Medulla oblongata (tissue), 1 donor: Measurements from ENCODE around the gene OR10V1.

Experiments used
- DNase-seq: peaks from one replicate; pipeline ENCODE4 v3.0.0-alpha.2; 2015; ENCODE audit errors: extremely low spot score

OR10V1 gene, protein sequence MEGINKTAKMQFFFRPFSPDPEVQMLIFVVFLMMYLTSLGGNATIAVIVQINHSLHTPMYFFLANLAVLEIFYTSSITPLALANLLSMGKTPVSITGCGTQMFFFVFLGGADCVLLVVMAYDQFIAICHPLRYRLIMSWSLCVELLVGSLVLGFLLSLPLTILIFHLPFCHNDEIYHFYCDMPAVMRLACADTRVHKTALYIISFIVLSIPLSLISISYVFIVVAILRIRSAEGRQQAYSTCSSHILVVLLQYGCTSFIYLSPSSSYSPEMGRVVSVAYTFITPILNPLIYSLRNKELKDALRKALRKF

DNA sequence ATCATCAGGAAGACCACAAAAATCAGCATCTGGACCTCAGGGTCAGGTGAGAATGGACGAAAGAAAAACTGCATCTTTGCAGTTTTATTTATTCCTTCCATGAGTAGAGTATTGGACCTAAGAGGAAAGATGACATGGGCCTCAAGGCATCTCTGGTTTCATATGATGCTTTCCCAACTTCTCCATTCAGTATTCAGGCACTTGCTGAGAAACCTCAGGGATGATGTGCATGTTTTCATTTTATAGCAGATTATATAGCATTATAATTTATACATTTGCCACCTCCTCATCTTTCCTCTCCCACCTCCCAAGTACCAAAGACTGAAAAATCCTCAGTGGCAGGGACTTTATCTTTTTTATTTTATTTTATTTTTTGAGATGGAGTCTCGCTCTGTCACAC is at the start of gene OR10V1:
TSS of gene OR10V1 (minus strand) at position 101 of the 400 bp plus-strand sequence. CDS start at position 101, 0 bp downstream.
- DNase-seq: no peak

DNA sequence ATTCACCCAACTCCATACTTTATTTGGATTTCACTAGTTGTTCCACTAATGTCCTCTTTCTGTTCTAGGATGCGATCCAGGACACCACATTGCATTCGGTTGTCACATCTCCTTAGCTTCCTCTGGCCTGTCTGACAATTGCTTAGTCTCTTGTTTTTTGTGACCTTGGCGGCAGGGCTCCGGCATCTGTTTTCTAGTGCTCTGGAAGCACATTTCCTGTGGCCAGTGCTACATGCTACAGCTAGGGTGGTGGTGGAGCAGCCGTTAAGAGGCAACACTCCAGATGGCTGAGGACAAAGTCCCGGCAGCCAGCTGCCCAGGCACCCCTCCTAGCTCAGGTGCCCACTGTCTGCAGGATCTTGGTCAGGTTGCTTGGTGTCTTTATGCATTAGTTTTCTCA is 48.3 kb upstream of the OR10V1 start:
- no peak for DNase-seq

DNA sequence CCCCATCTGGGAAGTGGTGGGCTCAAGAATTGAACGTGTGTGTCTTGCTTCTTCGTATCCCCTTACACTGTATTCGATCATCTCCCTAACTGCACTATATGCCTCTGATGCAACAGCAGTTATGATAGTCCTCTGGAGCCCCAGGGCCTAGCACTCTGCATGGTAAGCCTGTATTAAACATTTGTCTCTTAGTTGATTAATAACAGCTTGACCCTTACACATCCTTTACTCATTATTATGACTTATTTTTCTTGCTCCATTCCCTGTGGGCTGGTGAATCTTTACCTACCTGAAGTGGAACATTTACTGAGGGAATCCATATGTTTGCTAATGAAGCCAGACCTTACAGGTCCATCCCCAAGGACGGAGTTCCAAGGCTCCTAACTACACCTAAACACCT is 47.1 kb upstream of the OR10V1 start:
- no peak for DNase-seq

DNA sequence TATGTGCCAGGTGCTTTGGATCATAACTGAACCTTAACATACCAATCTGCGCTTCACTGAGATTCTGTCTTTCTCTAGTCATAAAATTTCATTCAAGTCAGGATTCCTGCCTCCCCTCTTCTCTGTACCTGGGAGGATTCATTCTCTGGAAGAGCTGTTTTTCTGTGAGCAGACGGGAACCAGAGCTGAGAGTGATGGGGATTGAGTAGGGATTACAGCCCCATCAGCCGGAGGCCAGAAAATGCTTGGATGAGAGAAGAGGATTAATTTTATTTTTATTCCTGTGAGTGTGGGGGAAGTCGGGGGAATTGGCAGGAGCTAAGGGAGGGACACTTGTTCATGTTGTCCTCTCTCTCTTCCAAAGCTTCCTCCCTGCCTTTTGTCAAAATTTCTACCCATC is 46.3 kb upstream of the OR10V1 start:
- no peak for DNase-seq

DNA sequence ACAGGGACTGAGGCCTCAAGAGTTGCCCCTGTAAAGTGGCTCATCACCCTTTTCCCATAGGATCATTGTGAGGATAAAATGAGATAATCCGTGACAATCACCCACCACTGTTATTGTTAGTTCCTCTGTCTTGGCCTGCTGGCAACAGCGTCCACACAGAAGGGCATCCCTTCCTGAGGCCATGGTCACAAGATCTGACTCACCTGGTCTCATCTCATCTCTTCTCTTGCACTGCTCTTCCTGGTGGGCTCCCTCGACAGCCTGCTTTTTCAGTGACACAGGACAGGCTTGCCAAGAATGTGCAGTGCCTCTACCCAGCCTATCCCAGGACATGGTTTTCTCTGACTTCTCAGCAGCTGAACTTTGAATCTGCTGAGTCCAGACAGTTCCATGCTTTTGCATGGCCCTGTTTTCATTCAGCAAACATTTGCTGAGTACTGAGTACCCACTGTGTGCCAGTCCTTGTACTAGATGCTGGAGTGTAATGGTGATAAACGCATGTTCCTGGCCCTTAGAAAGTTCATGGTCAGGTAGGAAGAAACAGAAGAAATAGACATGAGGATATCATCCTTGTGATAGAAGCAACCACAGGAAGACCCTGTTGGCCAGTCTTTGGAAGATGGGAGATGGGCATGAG is 44.9 kb upstream of the OR10V1 start:
- DNase-seq: no peak

DNA sequence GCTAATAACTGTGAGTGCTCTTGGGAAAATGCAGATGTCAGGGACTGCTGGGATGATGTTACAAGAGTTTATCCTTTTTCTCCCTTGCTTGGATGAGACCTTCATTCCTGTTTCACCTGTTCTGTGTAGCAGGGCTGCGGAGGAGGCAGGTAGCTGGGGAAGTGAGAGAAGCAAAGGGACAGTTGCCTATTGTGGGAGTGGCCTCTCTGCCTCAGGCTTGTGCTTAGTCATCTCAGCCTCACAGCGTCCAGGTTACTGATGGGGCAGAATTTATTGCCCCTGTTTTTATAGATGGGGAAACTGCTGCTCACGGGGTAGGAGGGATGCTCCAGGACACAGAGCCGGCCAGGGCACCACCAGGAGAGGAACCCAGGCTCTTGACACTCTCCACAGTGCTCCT is 43.2 kb upstream of the OR10V1 start:
- peak; percentile 8 for DNase-seq

DNA sequence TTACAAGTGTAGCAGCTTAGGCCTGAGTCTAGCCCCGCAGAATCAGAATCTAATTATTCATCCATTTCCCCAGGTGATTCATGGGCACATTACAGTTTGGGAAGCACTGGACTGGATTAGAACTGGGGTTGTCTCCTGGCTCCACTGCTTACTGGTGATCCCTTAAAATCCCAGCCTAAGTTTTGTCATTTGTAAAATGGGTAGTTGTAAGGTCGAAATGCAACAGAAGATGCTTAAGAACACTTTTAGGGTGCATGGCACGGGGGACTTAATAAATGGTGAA is 42.9 kb upstream of the OR10V1 start:
- no peak for DNase-seq

DNA sequence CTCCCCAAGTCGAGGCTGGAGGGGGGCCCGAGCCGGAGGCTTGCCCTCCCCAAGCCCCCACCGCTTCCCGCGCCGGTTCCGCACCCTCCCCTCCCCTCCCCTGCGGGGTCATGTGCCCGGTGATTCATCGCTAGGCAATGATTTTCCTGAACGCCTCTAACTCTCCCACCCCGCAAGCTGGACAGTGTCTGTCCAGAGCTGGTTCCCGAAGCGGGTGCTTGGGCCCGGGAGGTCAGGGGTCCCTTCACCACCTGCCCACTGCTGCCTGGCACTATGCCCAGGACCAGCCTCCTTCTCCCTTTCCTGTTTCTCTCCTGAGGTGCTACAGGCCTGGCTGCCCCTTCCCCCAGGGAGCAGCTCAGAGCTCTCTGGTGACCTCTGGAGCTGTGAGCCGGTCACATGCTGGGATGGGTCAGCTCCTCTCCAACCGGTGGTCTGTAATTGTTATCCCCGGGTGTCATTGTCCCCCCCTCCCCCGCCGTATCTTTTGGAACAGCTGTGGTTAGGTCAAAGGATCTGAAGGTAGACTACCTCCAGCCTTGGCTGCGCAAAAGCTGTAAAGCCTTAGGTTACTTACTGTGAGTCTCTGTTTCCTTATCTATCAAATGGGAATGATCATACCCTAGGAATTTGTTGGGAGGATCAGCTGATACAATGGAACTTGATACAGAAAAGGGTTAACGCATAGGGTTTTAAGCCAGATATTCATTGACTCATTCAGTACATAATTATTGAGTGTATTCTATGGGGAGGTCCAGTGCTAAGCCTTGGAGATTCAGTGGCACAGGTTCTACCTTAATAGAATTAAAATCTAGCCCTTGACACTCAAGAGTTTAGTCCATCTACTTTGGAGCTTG is 42.3 kb upstream of the OR10V1 start:
- peak; percentile 79 for DNase-seq

DNA sequence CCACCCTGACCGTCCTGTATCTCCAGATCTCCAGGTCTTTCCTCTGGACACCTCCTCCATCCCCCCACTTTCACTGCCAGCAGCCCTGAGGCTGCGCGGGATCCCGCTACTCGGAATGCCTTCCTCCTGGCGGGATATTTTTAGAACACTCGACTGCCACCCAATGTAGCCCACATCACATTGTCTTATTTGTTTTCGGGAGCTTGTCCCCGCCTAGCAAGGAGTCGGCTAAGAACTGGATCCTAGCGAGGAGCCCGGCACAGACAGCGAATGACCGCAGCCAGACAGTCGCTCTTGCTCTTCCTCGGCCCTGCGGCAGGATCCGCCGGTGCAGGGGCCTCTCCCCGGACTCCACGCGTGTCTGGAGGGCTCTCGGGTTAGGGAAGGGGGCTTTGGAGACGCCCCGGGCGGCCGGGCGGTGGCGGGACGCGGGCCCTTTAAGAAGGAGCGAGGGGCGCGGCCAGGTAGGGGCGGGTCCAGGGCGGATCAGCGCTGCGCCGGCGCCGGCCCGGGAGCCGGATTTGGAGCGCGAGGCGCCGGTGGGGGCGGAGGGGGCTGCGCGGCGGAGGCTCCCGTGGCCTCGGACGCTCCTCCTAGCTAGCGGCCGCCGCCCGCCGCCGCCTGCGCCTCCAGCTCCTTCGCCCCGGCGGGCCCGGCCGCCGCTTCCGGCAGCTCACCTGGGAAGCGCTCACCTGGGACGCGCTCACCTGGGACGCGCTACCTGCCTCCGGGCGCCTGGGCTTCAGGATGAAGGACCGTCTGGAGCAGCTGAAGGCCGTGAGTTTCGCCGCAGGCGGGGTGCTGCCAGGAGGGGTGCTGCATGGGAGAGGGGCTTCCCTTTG is 41.4 kb upstream of the OR10V1 start, which contains the start of gene STX3:
TSS of gene STX3 (plus strand) at position 518 of the 842 bp plus-strand sequence. CDS start at position 748, 230 bp downstream.
- peak; percentile 48 for DNase-seq

DNA sequence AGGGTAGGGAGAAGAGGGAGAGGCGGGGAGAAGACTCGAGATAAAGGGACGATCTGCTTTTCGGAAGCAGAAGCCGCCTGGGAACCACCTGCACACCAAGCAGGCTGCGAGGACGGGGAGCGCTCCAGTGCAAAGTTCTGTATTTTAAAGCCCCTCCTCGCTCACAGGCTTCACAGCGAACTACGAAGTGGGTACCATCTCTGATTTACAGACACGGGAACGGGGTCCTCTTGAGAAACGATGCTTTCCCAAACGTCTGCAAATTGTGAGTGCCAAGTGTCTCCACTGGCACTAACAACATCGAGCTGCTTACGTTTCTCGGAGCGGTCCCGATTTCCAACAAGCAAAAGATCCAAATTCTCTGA is 40.8 kb upstream of the OR10V1 start:
- DNase-seq: peak; percentile 27

DNA sequence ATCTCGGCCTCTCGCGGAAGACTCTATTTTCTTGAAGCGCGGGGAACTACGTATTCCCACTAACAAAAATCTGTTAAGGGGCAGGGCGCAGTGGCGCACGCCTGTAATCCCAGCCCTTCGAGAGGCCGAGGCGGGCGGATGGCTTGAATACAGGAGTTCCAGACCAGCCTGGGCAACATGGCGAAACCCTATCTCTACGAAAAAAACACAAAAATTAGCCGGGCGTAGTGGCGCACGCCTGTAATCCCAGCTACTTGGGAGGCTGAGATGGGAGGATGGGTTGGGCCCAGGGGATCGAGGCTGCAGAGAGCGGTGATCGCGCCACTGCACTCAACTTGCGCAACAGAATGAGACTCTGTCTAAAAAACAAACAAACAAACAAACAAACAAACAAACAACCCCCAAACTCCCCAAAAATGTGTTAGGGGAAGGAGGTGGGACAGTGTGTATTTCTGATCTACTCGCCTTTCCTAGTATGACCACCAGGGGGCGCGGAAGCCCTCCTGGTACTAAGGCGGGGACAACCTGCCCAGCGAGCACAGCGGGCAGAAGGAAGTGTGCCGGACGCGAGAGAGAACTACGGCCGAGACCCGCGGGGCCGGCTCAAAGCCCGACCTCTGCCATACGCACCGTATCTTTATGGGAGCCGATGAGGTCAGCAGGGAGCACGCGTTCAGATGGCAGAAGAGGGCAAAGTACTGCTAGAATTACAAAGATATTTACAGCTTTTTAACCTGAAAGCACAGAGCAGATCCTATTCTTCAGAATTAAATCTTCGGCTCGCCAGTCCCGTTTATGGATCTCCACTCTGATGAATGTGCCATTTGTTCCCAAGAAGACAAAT is 40.2 kb upstream of the OR10V1 start:
- peak; percentile 93 for DNase-seq

DNA sequence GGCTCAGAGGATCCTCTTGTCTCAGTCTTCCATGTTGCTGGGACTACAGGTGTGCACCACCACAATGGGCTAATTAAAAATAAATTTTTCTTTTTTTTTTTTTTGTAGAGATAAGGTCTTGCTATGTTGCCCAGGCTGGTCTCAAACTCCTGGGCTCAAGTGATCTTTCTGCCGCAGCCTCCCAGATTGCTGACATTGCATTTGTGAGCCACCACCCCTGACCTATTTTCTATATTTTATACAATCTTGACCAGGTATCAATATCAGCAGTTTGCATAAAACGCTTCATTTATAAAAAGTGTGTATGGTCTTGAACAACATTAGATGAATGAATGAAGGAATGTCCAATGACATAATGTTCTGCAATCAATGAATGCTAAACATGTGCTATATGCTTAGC is 32.5 kb upstream of the OR10V1 start:
- DNase-seq: no peak

DNA sequence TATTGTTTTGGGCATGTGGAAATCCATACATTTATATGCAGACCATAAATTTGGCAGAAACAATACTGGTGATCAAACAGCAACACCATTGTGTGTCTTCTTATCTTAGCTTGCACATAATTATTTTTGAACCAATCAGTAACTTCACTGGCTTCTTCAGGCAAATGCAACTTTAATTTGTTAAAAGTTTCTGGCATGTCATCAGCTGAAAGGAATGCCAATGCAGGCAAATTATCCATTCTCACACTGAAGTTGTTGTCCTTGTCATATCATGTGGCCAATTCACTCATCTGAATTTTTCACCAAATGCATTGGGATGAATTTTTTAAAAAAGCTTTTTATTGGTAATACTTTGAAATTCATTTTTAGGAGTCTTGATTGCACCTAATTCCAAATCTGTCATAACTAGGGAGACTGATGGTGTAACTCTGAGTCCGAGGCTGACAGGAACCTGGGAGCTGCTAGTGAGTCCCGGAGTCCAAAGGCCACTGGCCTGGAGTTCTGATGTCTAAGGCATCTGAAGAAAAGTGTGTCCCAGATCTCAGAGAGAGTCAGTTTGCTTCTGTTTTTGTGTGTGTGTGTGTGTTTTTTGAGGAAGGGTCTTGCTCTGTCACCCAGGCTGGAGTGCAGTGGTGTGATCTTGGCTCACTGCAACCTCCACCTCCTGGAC is 17.4 kb upstream of the OR10V1 start:
- no peak for DNase-seq

DNA sequence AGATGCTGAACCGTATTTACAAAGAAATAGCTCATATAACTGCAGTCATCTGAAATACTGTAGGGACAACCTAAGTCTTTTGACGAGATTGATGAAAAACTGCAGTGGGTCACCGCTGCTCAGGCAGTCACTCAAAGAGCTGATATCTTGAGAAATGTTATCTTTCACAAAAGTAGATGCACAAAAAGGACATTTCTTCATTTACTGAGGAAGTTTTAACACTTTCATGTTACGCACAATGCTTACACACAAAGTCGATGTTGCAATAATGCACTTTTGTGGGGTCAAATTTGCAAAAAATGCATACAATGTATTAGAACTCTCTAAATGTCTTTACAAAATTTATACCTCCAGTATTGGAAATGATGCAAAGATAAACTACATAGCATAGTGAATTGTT is 16.2 kb upstream of the OR10V1 start:
- DNase-seq: no peak

DNA sequence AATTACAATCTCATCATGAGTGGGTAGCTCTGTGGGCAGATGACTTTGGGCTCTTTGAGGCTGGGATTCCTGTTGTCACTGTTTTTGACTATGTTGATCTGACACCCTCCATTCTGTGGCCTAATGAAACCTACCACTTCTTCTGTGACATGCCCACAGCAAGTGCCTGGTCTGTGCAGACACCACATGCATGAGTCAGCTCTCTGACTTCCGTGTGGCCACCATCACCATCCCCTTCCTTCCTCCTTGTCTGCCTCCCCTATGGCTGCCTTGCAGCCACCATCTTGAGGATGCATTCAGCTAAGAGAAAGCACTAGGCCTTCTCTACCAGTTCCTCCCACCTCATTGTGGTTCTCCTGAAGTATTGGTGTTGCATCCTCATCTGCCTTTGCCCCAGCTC is 15.3 kb upstream of the OR10V1 start:
- no peak for DNase-seq

DNA sequence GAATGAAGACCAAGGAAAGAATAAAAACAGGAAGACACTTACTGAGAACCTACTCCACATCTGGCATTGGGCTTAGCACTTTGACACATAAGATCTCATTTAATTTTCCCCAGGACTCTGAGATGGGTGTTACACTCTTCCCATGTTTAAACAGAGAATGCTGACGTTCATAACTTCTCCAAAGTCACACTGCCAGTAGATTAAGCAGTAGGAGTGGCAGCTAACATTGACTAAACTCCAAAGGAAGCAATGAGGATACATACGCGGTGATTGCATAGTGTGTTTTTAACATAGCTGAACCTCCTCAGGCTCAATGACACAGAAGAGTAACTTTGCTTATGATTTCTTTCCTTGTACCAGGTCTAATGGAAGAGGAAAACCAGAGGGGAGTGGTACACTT is 14.5 kb upstream of the OR10V1 start:
- DNase-seq: no peak

DNA sequence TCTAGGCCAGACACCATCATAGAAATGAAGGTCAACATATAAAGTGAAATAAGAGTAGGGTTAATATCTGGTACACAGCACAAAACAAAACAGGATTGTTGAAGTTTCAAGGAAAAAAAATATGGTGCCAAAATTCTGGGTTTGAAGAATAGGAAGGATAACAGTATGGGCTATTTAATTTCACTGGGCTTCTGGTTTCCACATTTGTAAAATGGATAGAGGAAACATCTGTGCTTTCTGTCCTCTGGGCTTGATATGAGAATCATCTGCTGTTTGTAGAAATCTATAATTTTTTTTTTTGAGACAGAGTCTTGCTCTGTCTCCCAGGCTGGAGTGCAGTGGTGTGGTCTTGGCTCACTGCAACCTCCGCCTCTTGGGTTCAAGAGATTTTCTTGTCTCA is 13.8 kb upstream of the OR10V1 start:
- no peak for DNase-seq

DNA sequence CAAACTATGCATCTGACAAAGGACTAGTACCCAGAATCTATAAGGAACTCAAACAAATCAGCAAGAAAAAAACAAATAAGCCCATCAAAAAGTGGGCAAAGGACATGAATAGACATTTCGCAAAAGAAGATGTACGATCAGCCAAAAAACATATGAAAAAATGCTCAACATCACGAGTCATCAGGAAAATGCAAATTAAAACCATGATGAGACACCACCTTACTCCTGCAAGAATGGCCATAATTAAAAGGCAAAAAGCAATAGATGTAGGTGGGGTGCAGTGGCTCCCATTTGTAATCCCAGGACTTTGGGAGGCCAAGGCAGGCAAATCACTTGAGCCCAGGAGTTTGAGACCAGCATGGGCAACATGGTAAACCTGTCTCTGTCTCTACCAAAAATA is 10.4 kb upstream of the OR10V1 start:
- DNase-seq: no peak

DNA sequence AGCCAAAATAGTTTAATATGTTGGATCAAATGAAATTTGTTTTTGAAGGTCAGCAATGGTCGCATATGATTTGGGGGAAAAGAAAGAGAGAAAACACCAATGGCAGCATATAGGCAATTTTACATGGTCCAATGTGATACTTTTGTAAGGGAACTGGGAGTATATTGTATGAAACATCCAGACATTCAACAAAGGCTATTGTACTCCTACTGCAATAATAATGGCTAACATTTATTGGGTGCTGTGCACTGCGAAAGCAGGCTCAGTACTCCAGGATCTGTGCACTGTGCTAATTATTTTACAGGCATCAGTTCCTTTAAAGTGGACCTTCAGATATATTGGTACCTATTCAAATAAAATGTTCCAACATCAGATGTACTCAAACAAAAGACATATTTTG is 5.9 kb upstream of the OR10V1 start:
- DNase-seq: peak; percentile 52

DNA sequence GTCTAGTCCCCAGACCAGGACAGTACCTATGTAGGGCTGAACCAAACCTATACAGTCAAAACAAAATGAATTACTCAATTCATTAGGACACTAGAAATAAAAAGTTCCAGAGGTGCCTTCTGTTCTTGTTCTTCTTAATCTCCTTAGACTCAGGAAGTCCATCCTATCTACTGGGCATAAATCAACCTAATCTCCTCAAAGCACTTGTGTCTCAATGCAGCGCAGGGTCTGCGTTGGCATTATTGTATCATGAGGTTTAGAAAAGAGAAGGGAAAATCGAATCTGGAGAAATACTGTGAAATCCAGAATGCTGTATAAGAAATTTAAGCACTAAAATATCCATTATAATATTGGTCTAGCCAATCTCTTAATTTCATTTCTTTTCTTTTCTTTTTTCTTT is 2.4 kb upstream of the OR10V1 start:
- no peak for DNase-seq
